Activated CD8-positive, alpha-beta T cell treated with anti-CD3 and anti-CD28 coated beads for 36 hours (primary cell): ENCODE data around the gene ANKRD45. TPM values are rescaled to one million over a fixed set of nuclear protein-coding genes. Genes with fewer than 3 reads are reported as not detected.
"Not testable (repeated sequence)": the region's sequence is repeated elsewhere in the genome, so short reads cannot be mapped to it uniquely, and the experiment has no call there.

ENCODE experiments used
- ATAC-seq: fragments of 200-7000 bp; cut with Tn5 transposase; one replicate; pipeline ENCODE4 v1.10.0; 2021; ENCODE audit warnings: mild to moderate bottlenecking, moderate library complexity
- CTCF ChIA-PET: fragments of 350-600 bp; sonication (Branson Sonifier 250); formaldehyde crosslinking; loops from one replicate; lab custom pipeline; 2021; ENCODE audit warnings: antibody characterized with exemption; lab: Charles Lee
- POLR2A ChIA-PET: fragments of 350-600 bp; sonication (Branson Sonifier 250); formaldehyde crosslinking; loops from one replicate; lab custom pipeline; 2021; ENCODE audit warnings: antibody characterized with exemption; lab: Charles Lee
- DNase-seq: peaks from one replicate; pipeline ENCODE4 v3.0.0-alpha.2; 2020
- H3K27ac Mint-ChIP-seq: one replicate; pipeline ENCODE4 v1.8.0; 2021; ENCODE audit warnings: mild to moderate bottlenecking, mixed read lengths
- H3K27me3 Mint-ChIP-seq: one replicate; pipeline ENCODE4 v1.8.0; 2021; ENCODE audit warnings: mixed read lengths
- H3K36me3 Mint-ChIP-seq: one replicate; pipeline ENCODE4 v1.8.0; 2021; ENCODE audit warnings: low read depth, mixed read lengths
- H3K4me1 Mint-ChIP-seq: one replicate; pipeline ENCODE4 v1.8.0; 2021; ENCODE audit warnings: low read depth, mixed read lengths
- H3K4me3 Mint-ChIP-seq: one replicate; pipeline ENCODE4 v1.8.0; 2021; ENCODE audit warnings: mild to moderate bottlenecking, moderate library complexity, mixed read lengths
- H3K9me3 Mint-ChIP-seq: one replicate; pipeline ENCODE4 v1.8.0; 2021; ENCODE audit warnings: mixed read lengths
- CTCF ChIP-seq: fragments of 200-600 bp; IDR thresholded peaks from one replicate; pipeline ENCODE4 v1.8.0; 2022; ENCODE audit warnings: antibody characterized with exemption, mild to moderate bottlenecking
- intact Hi-C: fragments of 100-400 bp; cut with micrococcal nuclease; formaldehyde crosslinking; loops from one replicate; pipeline ENCODE4 v1.10.0; 2022
- total RNA-seq, 2 experiments: library from RNA; stranded (reverse); gene quantifications; one replicate each; pipeline ENCODE4 v1.2.3, GENCODE V29; 2021

Gene ANKRD45
- total RNA-seq, 2 experiments from 2014 or later: not detected

- no peaks in the 10 kb centered on the region for H3K4me1 Mint-ChIP-seq
- no peaks in the 10 kb centered on the region for H3K9me3 Mint-ChIP-seq
- intact Hi-C loops: no loop called here
- H3K27ac Mint-ChIP-seq: no peak overlapping the region
- no peak overlapping the region for H3K4me3 Mint-ChIP-seq
- no peak for TF ChIP-seq CTCF
- DNase-seq: no peak
- ChIA-PET CTCF (no interaction called here), POLR2A (no interaction called here)
- ATAC-seq: no peak
- no peaks in the 10 kb centered on the region for H3K36me3 Mint-ChIP-seq
- no peaks in the 10 kb centered on the region for H3K27me3 Mint-ChIP-seq
Observed at GRCh38 chr1:173608503-173609216, 61.0 kb downstream of the ANKRD45 start.

- TF ChIP-seq CTCF: no peak
- Mint-ChIP-seq H3K27me3 (no peaks in the 10 kb centered on the region), H3K27ac (no peak within 1 kb of the TSS), H3K9me3 (no peaks in the 10 kb centered on the region), H3K4me1 (peaks cover 9% of the 10 kb centered on the region), H3K36me3 (no peaks in the 10 kb centered on the region), H3K4me3 (no peak within 1 kb of the TSS)
- DNase-seq (no peak), ATAC-seq (no peak)
- ChIA-PET CTCF (no interaction called here), POLR2A (no interaction called here)
- intact Hi-C loops: no loop called here
Observed at GRCh38 chr1:173603056-173603591, 66.5 kb downstream of the ANKRD45 start, which contains the start of gene SLC9C2. Gene SLC9C2, minus strand, starts transcription at chr1:173603072. Its CDS starts 1,296 bp downstream, at chr1:173601776.

- ChIA-PET POLR2A (no interaction called here), CTCF (no interaction called here)
Observed at GRCh38 chr1:173601588-173601987, 68.1 kb downstream of the ANKRD45 start.

GRCh38 chr1:173596097-173596825 lies 73.4 kb downstream of the ANKRD45 start:
- ATAC-seq: no peak
- TF ChIP-seq CTCF: no peak
- H3K27ac Mint-ChIP-seq: no peak overlapping the region
- POLR2A ChIA-PET: no interaction called here
- H3K9me3 Mint-ChIP-seq: peaks cover 2% of the 10 kb centered on the region
- intact Hi-C loops: no loop called here
- H3K4me3 Mint-ChIP-seq: no peak overlapping the region
- H3K36me3 Mint-ChIP-seq: no peaks in the 10 kb centered on the region
- CTCF ChIA-PET: no interaction called here
- H3K4me1 Mint-ChIP-seq: peaks cover 2% of the 10 kb centered on the region
- no peaks in the 10 kb centered on the region for H3K27me3 Mint-ChIP-seq
- no peak for DNase-seq

More at GRCh38 chr1:173601588-173601987, 68.1 kb downstream of the ANKRD45 start:
- TF ChIP-seq CTCF: no peak
- Mint-ChIP-seq H3K27me3 (no peaks in the 10 kb centered on the region), H3K9me3 (no peaks in the 10 kb centered on the region), H3K27ac (no peak overlapping the region), H3K4me1 (peaks cover 9% of the 10 kb centered on the region), H3K4me3 (no peak overlapping the region), H3K36me3 (no peaks in the 10 kb centered on the region)
- no peak for ATAC-seq
- intact Hi-C loops: no loop called here
- DNase-seq: no peak

GRCh38 chr1:173591138-173591537 lies 78.5 kb downstream of the ANKRD45 start:
- H3K9me3 Mint-ChIP-seq, H3K4me1 Mint-ChIP-seq, H3K27me3 Mint-ChIP-seq, DNase-seq, ATAC-seq, H3K36me3 Mint-ChIP-seq, H3K27ac Mint-ChIP-seq, H3K4me3 Mint-ChIP-seq, intact Hi-C loops: not testable (repeated sequence)
- POLR2A ChIA-PET: interaction anchor here (0.6 kb wide), 1 partner anchor 126 kb away, joined by 3 read pairs; no protein-coding TSS in a partner anchor
- CTCF ChIA-PET: interaction anchor here (0.7 kb wide), 1 partner anchor 772 kb away, joined by 3 read pairs; no protein-coding TSS in a partner anchor
